Measurements from ENCODE around the gene NFATC2IP.

DNA sequence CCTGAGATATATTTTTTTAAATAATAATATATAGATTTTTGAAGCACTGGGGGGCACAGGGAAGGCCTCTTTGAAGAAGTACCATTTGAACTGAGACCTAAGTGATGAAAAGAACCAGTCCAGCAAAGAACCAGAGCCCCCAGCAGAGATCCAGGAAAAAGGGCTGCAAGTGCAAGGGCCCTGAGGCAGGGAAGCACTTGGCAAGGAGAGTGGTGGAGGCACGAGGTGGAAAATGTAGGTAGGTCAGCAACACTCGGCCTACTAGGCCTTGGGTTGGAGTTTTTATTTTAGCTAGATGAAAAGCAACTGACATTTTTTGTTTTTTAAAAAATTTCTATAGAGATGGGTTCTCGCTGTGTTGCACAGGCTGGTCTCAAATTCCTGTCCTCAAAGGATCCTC, 20.5 kb upstream of the NFATC2IP start:
- TF ChIP-seq, protein P1, sequence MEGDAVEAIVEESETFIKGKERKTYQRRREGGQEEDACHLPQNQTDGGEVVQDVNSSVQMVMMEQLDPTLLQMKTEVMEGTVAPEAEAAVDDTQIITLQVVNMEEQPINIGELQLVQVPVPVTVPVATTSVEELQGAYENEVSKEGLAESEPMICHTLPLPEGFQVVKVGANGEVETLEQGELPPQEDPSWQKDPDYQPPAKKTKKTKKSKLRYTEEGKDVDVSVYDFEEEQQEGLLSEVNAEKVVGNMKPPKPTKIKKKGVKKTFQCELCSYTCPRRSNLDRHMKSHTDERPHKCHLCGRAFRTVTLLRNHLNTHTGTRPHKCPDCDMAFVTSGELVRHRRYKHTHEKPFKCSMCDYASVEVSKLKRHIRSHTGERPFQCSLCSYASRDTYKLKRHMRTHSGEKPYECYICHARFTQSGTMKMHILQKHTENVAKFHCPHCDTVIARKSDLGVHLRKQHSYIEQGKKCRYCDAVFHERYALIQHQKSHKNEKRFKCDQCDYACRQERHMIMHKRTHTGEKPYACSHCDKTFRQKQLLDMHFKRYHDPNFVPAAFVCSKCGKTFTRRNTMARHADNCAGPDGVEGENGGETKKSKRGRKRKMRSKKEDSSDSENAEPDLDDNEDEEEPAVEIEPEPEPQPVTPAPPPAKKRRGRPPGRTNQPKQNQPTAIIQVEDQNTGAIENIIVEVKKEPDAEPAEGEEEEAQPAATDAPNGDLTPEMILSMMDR (IDR thresholded peaks at IDR 0.05; ENCODE audit: insufficient read depth, low read depth, low read length): no peak
- TF ChIP-seq EZH2 (IDR thresholded peaks at IDR 0.05; ENCODE audit: insufficient read depth, low read length): no peak

Measured in astrocyte (in vitro differentiated cells and primary cell).